HG03103 (cell line): ENCODE results near the gene IL10RA.
A peak's percentile ranks its signal among the peaks of the same experiment; 100 is the strongest.

Experiments
- ATAC-seq: cut with Tn5 transposase; IDR thresholded peaks from one replicate; pipeline ENCODE4 v1.9.1; 2021; ENCODE audit warnings: low read depth; ENCODE audit not compliant: unreplicated experiment

The IL10RA gene

GRCh38 chr11:117986981-117987574, 884 bp downstream of the IL10RA start:
- peak; percentile 42 for ATAC-seq

GRCh38 chr11:117989351-117990102, 3.3 kb downstream of the IL10RA start:
- no peak for ATAC-seq

- no peak for ATAC-seq
Measured at GRCh38 chr11:117992136-117992535, 5.9 kb downstream of the IL10RA start.

GRCh38 chr11:117992620-117993019, 6.4 kb downstream of the IL10RA start:
- ATAC-seq = no peak

DNA sequence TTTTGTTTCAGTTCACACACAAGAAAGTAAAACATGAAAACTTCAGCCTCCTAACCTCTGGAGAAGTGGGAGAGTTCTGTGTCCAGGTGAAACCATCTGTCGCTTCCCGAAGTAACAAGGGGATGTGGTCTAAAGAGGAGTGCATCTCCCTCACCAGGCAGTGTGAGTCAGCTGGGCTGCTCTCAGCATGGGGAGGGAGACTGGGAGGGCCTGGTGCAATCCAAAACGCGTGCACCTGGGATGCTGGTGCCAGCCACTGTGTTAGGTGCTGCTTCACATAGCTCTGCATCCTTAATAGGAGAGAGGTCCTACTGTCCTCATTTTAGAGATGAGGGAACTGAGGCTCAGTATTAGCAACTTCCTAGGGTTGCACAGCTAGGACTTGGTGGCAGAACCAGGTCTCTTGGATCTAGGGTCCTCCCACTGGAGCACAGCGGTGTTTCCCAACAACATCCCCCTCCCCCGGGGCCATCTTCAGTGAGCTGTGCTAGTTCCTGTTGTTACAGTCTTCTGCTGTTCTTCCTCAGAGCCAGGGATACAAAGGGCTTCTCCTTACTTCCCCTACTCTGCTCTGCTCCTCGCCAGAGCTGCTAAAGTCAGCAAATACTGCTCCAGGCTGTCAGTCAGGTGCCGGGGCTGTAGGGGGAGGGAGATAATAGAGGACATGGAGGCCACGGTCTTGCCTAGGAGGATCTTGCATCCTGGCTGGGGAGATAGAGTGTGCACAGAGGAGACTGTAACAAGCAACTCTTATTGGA, 8.0 kb downstream of the IL10RA start:
- no peak for ATAC-seq

DNA sequence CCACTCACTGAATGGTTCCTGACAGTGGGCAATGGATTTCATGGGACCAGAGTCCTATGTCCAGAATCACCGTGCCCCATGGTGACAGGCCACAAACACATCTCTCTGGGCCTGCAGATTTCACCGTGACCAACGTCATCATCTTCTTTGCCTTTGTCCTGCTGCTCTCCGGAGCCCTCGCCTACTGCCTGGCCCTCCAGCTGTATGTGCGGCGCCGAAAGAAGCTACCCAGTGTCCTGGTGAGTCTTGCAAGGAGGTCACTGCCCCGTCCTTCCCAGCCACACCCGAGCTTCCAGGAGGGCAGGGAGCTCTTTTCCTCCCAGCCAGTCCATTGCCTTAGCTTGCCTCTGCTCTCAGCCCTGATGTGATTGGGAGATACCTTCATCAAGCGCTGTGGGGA, 9.3 kb downstream of the IL10RA start:
- ATAC-seq = no peak

- ATAC-seq = no peak
Measured at GRCh38 chr11:117996058-117996457, 9.9 kb downstream of the IL10RA start.

DNA sequence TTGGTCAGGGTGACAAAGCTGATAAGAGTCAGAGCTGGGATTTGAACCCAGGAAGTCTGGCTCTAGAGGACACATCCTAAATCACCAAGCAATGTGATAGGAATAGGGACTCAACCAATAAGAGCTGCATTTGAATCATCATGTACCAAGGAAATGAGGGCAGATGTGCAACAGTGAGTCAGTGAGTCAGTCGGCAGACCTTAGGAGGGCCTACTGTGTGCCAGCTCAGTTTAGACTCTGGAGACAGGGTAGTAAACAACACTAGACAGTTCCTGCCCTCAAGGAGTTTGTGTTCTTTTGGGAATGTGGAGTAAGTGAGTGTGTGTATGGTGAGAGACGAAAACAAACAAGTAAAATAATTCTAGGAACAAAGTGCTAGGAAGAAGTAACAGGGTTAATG, 11.2 kb downstream of the IL10RA start:
- ATAC-seq = no peak

- peak; percentile 75 for ATAC-seq
Measured at GRCh38 chr11:117997823-117998579, 11.8 kb downstream of the IL10RA start.

- ATAC-seq = peak; percentile 5
Measured at GRCh38 chr11:117998664-117999353, 12.6 kb downstream of the IL10RA start.

GRCh38 chr11:117999354-117999993, 13.3 kb downstream of the IL10RA start:
- no peak for ATAC-seq

DNA sequence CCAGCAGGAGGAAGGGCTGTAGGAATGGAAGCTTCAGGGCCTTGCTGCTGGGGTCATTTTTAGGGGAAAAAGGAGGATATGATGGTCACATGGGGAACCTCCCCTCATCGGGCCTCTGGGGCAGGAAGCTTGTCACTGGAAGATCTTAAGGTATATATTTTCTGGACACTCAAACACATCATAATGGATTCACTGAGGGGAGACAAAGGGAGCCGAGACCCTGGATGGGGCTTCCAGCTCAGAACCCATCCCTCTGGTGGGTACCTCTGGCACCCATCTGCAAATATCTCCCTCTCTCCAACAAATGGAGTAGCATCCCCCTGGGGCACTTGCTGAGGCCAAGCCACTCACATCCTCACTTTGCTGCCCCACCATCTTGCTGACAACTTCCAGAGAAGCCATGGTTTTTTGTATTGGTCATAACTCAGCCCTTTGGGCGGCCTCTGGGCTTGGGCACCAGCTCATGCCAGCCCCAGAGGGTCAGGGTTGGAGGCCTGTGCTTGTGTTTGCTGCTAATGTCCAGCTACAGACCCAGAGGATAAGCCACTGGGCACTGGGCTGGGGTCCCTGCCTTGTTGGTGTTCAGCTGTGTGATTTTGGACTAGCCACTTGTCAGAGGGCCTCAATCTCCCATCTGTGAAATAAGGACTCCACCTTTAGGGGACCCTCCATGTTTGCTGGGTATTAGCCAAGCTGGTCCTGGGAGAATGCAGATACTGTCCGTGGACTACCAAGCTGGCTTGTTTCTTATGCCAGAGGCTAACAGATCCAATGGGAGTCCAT, 14.1 kb downstream of the IL10RA start:
- no peak for ATAC-seq

DNA sequence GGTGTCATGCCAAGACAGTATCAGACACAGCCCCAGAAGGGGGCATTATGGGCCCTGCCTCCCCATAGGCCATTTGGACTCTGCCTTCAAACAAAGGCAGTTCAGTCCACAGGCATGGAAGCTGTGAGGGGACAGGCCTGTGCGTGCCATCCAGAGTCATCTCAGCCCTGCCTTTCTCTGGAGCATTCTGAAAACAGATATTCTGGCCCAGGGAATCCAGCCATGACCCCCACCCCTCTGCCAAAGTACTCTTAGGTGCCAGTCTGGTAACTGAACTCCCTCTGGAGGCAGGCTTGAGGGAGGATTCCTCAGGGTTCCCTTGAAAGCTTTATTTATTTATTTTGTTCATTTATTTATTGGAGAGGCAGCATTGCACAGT, 14.6 kb downstream of the IL10RA start:
- no peak for ATAC-seq

- ATAC-seq = no peak
Measured at GRCh38 chr11:118001494-118001971, 15.3 kb downstream of the IL10RA start.

DNA sequence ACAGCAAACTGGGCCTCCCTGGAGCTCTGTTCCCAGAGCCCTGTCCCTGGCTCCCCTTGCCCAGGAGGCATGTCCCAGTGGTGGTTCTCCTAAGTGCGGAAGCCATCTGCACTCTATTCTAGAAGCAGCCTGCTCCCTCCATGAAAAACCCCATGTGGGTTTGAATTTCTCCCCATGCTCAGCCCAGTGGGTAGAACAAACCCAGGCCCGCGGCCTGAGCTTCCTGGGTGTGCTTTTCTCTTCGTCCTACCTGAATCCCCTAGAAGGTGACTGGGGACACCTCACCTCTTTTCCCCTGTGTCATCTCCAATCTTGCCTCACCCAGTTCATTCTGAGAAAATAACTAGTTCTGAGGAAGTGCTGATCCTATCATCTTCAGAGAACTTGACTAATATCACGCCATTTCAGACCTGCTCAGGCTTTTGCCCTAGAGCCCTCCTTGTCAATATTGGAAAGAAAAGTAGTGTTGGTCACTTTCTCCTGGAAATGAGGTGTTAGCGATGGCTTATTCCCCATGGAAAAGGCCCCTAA, 15.9 kb downstream of the IL10RA start:
- ATAC-seq = no peak

DNA sequence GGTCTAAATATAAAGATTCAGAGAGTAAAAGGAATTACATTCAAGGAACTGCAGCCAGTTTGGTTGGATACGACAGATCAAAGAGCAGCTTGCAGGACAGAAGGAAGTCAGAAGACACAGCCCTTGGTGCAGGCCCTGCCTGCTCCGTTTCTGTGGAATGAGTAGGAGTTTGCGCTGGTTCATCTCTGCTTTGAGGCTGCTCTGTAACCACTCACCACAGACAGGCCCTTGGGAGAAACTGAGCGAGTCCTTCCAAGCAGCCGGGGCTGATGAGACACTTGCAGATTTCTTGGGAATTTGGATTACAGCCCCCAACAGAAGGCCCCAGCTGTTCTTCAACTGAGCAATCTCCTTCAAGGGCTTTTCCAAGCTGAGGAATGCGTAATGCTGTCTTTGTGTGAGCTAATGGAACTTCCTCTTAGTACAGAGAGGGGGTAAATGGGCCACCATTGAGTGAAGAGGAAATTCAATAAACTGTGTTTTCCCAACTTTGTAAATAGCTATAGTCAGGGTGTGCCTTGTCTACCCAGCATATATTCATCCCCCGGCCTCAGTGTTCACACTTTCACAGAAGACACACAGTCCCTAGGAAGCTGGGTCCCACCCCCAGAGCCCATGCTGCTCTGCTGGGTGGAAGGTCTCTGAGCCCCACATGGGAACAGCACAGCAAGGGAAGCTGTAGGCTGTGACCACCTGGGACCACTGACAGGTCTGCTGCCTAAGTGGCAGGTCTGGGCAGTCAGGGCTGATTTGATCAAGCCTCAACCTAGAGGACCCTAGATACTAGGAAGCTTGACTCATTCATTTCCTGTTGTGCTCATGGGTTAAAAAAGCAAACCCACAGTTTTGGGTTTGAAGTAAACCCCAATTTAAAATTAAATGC, 16.6 kb downstream of the IL10RA start:
- no peak for ATAC-seq

GRCh38 chr11:118003456-118003855, 17.3 kb downstream of the IL10RA start:
- ATAC-seq = no peak
